HEK293 (cell line): ENCODE data around the gene FANK1.

Experiments used
- BCL6B ChIP-seq: fragments of 450-650 bp; formaldehyde crosslinking; IDR thresholded peaks from 2 replicates; pipeline ENCODE4 v1.5.1; 2017; ENCODE audit warnings: missing biosample characterization, missing genetic modification characterization
- GFI1B ChIP-seq: fragments of 450-650 bp; formaldehyde crosslinking; IDR thresholded peaks from 2 replicates; pipeline ENCODE4 v1.5.1; 2016; ENCODE audit warnings: missing biosample characterization, missing genetic modification characterization
- GLI2 ChIP-seq: fragments of 450-650 bp; formaldehyde crosslinking; IDR thresholded peaks from 2 replicates; pipeline ENCODE4; 2017; ENCODE audit warnings: missing biosample characterization, missing genetic modification characterization, low read depth, borderline replicate concordance
- GLIS2 ChIP-seq: fragments of 450-650 bp; formaldehyde crosslinking; IDR thresholded peaks from 2 replicates; pipeline ENCODE4 v1.5.1; 2016; ENCODE audit warnings: missing biosample characterization, missing genetic modification characterization
- KLF7 ChIP-seq: fragments of 450-650 bp; formaldehyde crosslinking; IDR thresholded peaks from 2 replicates; pipeline ENCODE4 v1.5.1; 2016; ENCODE audit warnings: missing biosample characterization, missing genetic modification characterization, borderline replicate concordance
- KLF8 ChIP-seq: fragments of 450-650 bp; formaldehyde crosslinking; IDR thresholded peaks from 2 replicates; pipeline ENCODE4 v1.5.1; 2016; ENCODE audit warnings: missing biosample characterization, missing genetic modification characterization
- MEIS1 ChIP-seq: sonication (generic); formaldehyde crosslinking; IDR thresholded peaks from 2 replicates; pipeline ENCODE4 v1.8.1; 2022; ENCODE audit warnings: missing genetic modification reagents, mild to moderate bottlenecking, borderline replicate concordance
- ZNF114 ChIP-seq: fragments of 450-650 bp; formaldehyde crosslinking; IDR thresholded peaks from 2 replicates; pipeline ENCODE4 v1.5.0; 2017; ENCODE audit warnings: missing biosample characterization, missing genetic modification characterization
- ZNF169 ChIP-seq: fragments of 450-650 bp; formaldehyde crosslinking; IDR thresholded peaks from 2 replicates; pipeline ENCODE4 v1.5.1; 2016; ENCODE audit warnings: missing biosample characterization, missing genetic modification characterization
- ZNF248 ChIP-seq: fragments of 450-650 bp; formaldehyde crosslinking; IDR thresholded peaks from 2 replicates; pipeline ENCODE4 v1.5.1; 2017; ENCODE audit warnings: missing biosample characterization, missing genetic modification characterization
- ZNF311 ChIP-seq: fragments of 450-650 bp; formaldehyde crosslinking; IDR thresholded peaks from 2 replicates; pipeline ENCODE4 v1.5.1; 2017; ENCODE audit warnings: missing biosample characterization, missing genetic modification characterization, borderline replicate concordance
- ZNF350 ChIP-seq: fragments of 450-650 bp; formaldehyde crosslinking; IDR thresholded peaks from 2 replicates; pipeline ENCODE4 v1.5.0; 2017; ENCODE audit warnings: missing biosample characterization, mild to moderate bottlenecking, missing genetic modification characterization
- ZNF366 ChIP-seq: fragments of 450-650 bp; formaldehyde crosslinking; conservative IDR thresholded peaks from 2 replicates; pipeline ENCODE4 v1.5.1; 2016; ENCODE audit warnings: missing biosample characterization, missing genetic modification characterization
- ZNF398 ChIP-seq: fragments of 450-650 bp; formaldehyde crosslinking; IDR thresholded peaks from 2 replicates; pipeline ENCODE4 v1.5.1; 2017; ENCODE audit warnings: missing biosample characterization, missing genetic modification characterization
- ZNF571 ChIP-seq: fragments of 450-650 bp; formaldehyde crosslinking; IDR thresholded peaks from 2 replicates; pipeline ENCODE4 v1.5.0; 2017; ENCODE audit warnings: missing biosample characterization, missing genetic modification characterization
- ZNF623 ChIP-seq: fragments of 450-650 bp; formaldehyde crosslinking; IDR thresholded peaks from 2 replicates; pipeline ENCODE4 v1.5.1; 2016; ENCODE audit warnings: missing biosample characterization, missing genetic modification characterization
- ZNF639 ChIP-seq: fragments of 450-650 bp; formaldehyde crosslinking; IDR thresholded peaks from 2 replicates; pipeline ENCODE4 v1.5.1; 2016; ENCODE audit warnings: missing biosample characterization, missing genetic modification characterization
- ZNF645 ChIP-seq: fragments of 450-650 bp; formaldehyde crosslinking; IDR thresholded peaks from 2 replicates; pipeline ENCODE4; 2016; ENCODE audit warnings: missing biosample characterization, missing genetic modification characterization
- ZNF677 ChIP-seq: fragments of 450-650 bp; IDR thresholded peaks from 2 replicates; pipeline ENCODE4 v1.5.0; 2018; ENCODE audit warnings: missing biosample characterization, mild to moderate bottlenecking, missing genetic modification characterization, moderate library complexity
- ZNF791 ChIP-seq: fragments of 450-650 bp; formaldehyde crosslinking; IDR thresholded peaks from 2 replicates; pipeline ENCODE4 v1.5.1; 2016; ENCODE audit warnings: missing biosample characterization, missing genetic modification characterization
- ZNF843 ChIP-seq: fragments of 450-650 bp; formaldehyde crosslinking; IDR thresholded peaks from 2 replicates; pipeline ENCODE4 v1.5.1; 2016; ENCODE audit warnings: missing biosample characterization, missing genetic modification characterization
- ZSCAN30 ChIP-seq: fragments of 450-650 bp; IDR thresholded peaks from 2 replicates; pipeline ENCODE4 v1.5.1; 2018; ENCODE audit warnings: missing biosample characterization, mild to moderate bottlenecking, missing genetic modification characterization, moderate library complexity
- TF ChIP-seq, protein P1 (sequence below): fragments of 450-650 bp; formaldehyde crosslinking; IDR thresholded peaks from 2 replicates; pipeline ENCODE4 v1.5.1; 2016; ENCODE audit warnings: missing biosample characterization, missing genetic modification characterization
- TF ChIP-seq, protein P2 (sequence below): fragments of 450-650 bp; formaldehyde crosslinking; IDR thresholded peaks from 2 replicates; pipeline ENCODE4 v1.5.1; 2016; ENCODE audit warnings: missing biosample characterization, missing genetic modification characterization, borderline replicate concordance
- TF ChIP-seq, protein P3 (sequence below): fragments of 450-650 bp; formaldehyde crosslinking; IDR thresholded peaks from 2 replicates; pipeline ENCODE4 v1.5.1; 2016; ENCODE audit warnings: missing biosample characterization, missing genetic modification characterization

FANK1 gene

GRCh38 chr10:125878957-125879835 lies 17.2 kb upstream of the FANK1 start (continued):
- TF ChIP-seq, protein P1, sequence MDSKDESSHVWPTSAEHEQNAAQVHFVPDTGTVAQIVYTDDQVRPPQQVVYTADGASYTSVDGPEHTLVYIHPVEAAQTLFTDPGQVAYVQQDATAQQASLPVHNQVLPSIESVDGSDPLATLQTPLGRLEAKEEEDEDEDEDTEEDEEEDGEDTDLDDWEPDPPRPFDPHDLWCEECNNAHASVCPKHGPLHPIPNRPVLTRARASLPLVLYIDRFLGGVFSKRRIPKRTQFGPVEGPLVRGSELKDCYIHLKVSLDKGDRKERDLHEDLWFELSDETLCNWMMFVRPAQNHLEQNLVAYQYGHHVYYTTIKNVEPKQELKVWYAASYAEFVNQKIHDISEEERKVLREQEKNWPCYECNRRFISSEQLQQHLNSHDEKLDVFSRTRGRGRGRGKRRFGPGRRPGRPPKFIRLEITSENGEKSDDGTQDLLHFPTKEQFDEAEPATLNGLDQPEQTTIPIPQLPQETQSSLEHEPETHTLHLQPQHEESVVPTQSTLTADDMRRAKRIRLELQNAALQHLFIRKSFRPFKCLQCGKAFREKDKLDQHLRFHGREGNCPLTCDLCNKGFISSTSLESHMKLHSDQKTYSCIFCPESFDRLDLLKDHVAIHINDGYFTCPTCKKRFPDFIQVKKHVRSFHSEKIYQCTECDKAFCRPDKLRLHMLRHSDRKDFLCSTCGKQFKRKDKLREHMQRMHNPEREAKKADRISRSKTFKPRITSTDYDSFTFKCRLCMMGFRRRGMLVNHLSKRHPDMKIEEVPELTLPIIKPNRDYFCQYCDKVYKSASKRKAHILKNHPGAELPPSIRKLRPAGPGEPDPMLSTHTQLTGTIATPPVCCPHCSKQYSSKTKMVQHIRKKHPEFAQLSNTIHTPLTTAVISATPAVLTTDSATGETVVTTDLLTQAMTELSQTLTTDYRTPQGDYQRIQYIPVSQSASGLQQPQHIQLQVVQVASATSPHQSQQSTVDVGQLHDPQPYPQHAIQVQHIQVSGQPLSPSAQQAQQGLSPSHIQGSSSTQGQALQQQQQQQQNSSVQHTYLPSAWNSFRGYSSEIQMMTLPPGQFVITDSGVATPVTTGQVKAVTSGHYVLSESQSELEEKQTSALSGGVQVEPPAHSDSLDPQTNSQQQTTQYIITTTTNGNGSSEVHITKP = peak; percentile 63
- TF ChIP-seq ZNF350 (tag by site-specific recombination) (no peak), ZSCAN30 (tag by site-specific recombination) (no peak), ZNF677 (no peak), ZNF571 (no peak), ZNF623 (tag by site-specific recombination) (no peak), KLF7 (tag by site-specific recombination) (no peak), ZNF114 (tag by site-specific recombination) (no peak), MEIS1 (CRISPR knock-in tag) (no peak), ZNF169 (tag by site-specific recombination) (no peak), ZNF645 (no peak), ZNF311 (tag by site-specific recombination) (no peak), BCL6B (tag by site-specific recombination) (no peak), GLI2 (no peak), ZNF639 (tag by site-specific recombination) (no peak), ZNF791 (tag by site-specific recombination) (no peak), KLF8 (tag by site-specific recombination) (no peak), ZNF398 (tag by site-specific recombination) (peak; percentile 38; the same call in 1 of the 2 replicates), GLIS2 (no peak), ZNF248 (tag by site-specific recombination) (no peak), ZNF843 (tag by site-specific recombination) (peak; percentile 48; the same call in 1 of the 2 replicates), ZNF366 (tag by site-specific recombination) (peak; percentile 64), GFI1B (tag by site-specific recombination) (no peak)
- TF ChIP-seq, protein P2, sequence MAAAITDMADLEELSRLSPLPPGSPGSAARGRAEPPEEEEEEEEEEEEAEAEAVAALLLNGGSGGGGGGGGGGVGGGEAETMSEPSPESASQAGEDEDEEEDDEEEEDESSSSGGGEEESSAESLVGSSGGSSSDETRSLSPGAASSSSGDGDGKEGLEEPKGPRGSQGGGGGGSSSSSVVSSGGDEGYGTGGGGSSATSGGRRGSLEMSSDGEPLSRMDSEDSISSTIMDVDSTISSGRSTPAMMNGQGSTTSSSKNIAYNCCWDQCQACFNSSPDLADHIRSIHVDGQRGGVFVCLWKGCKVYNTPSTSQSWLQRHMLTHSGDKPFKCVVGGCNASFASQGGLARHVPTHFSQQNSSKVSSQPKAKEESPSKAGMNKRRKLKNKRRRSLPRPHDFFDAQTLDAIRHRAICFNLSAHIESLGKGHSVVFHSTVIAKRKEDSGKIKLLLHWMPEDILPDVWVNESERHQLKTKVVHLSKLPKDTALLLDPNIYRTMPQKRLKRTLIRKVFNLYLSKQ (tag by site-specific recombination) = no peak
- TF ChIP-seq, protein P3, sequence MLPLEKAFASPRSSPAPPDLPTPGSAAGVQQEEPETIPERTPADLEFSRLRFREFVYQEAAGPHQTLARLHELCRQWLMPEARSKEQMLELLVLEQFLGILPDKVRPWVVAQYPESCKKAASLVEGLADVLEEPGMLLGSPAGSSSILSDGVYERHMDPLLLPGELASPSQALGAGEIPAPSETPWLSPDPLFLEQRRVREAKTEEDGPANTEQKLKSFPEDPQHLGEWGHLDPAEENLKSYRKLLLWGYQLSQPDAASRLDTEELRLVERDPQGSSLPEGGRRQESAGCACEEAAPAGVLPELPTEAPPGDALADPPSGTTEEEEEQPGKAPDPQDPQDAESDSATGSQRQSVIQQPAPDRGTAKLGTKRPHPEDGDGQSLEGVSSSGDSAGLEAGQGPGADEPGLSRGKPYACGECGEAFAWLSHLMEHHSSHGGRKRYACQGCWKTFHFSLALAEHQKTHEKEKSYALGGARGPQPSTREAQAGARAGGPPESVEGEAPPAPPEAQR (tag by site-specific recombination) = no peak
